ENCODE measurements around the gene LPO.

DNA sequence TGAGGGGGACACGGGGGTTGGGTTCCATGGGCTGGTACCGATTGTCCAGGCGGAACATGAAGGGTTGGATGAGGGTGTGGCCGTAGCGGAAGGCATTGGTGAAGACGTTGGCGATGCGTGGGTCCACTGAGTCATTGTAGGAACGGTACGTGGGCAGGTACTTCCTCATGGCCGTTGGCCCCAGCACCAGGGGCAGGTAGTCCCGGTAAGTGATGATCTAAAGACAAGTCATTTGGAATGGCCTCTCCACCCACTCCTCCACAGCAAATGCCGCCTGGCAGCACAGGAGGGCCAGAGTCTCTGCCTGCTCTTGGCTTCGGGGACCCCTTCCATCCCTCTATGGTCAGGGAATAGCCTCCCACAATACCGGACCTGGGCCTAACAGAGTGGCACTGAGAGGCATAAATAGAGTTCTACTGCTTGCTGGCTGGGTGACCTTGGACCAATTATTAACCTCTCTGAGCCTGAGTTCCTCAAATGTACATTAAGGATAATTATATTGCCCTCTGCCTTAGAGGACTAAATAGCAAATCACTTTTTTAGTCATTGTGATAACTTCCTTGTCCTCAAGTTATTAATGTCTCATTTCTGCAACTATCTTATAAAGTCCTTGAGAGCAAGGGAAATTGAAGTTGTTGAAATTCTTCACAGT, 35.2 kb downstream of the LPO start:
- TF ChIP-seq, protein P1, sequence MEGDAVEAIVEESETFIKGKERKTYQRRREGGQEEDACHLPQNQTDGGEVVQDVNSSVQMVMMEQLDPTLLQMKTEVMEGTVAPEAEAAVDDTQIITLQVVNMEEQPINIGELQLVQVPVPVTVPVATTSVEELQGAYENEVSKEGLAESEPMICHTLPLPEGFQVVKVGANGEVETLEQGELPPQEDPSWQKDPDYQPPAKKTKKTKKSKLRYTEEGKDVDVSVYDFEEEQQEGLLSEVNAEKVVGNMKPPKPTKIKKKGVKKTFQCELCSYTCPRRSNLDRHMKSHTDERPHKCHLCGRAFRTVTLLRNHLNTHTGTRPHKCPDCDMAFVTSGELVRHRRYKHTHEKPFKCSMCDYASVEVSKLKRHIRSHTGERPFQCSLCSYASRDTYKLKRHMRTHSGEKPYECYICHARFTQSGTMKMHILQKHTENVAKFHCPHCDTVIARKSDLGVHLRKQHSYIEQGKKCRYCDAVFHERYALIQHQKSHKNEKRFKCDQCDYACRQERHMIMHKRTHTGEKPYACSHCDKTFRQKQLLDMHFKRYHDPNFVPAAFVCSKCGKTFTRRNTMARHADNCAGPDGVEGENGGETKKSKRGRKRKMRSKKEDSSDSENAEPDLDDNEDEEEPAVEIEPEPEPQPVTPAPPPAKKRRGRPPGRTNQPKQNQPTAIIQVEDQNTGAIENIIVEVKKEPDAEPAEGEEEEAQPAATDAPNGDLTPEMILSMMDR (IDR thresholded peaks at IDR 0.05; ENCODE audit: low read depth, low read length, poor library complexity, severe bottlenecking) = no peak
- no peak for TF ChIP-seq EZH2phosphoT487 (IDR thresholded peaks at IDR 0.05; ENCODE audit: borderline replicate concordance, low read length)
